Fibroblast of the aortic adventitia (primary cell): Measurements from ENCODE around the gene STARD10. TPM values are rescaled to one million over a fixed set of nuclear protein-coding genes. Genes with fewer than 3 reads are reported as not detected.

Experiments
- DNase-seq: peaks from one replicate; pipeline ENCODE4 v3.0.0-alpha.2; 2010; ENCODE audit warnings: low read depth
- H3K4me3 ChIP-seq: 2 replicates; pipeline ENCODE4 v1.5.1; 2011; ENCODE audit warnings: low read depth, mild to moderate bottlenecking, control low read depth, low read length, moderate library complexity
- CTCF ChIP-seq: IDR thresholded peaks from 2 replicates; pipeline ENCODE4 v1.5.1; 2011; ENCODE audit warnings: mild to moderate bottlenecking, low read length, control low read depth, inconsistent platforms; ENCODE audit not compliant: insufficient read depth
- total RNA-seq: library from RNA; depleted of rRNA; stranded (reverse); fragments of >200 nt; gene quantifications from 2 replicates; pipeline ENCODE4 v1.2.3, GENCODE V29; 2012; ENCODE audit warnings: low replicate concordance

STARD10 gene
- 21.4 and 33.3 TPM in 2 replicates for total RNA-seq

GRCh38 chr11:72793425-72794367, at the start of gene STARD10:
STARD10 (minus strand) TSS chr11:72794047; CDS start chr11:72781181, 12,866 bp downstream.
- peak; percentile 95 for DNase-seq
- H3K4me3 ChIP-seq = peak within 1 kb of the TSS; percentile 86
- peak; percentile 91 for TF ChIP-seq CTCF

GRCh38 chr11:72842653-72843330, 48.9 kb upstream of the STARD10 start:
- TF ChIP-seq CTCF = no peak
- H3K4me3 ChIP-seq = no peak overlapping the region
- DNase-seq = no peak

GRCh38 chr11:72842126-72842525, 48.3 kb upstream of the STARD10 start:
- no peak for DNase-seq
- H3K4me3 ChIP-seq = no peak overlapping the region
- TF ChIP-seq CTCF = no peak

GRCh38 chr11:72841397-72841796, 47.5 kb upstream of the STARD10 start:
- no peak overlapping the region for H3K4me3 ChIP-seq
- no peak for DNase-seq
- no peak for TF ChIP-seq CTCF

GRCh38 chr11:72840780-72841179, 46.9 kb upstream of the STARD10 start:
- TF ChIP-seq CTCF = no peak
- peak; percentile 88 for DNase-seq
- H3K4me3 ChIP-seq = no peak overlapping the region

- no peak for DNase-seq
- H3K4me3 ChIP-seq = no peak overlapping the region
- TF ChIP-seq CTCF = no peak
Measured at GRCh38 chr11:72838691-72839305, 45.0 kb upstream of the STARD10 start.
